GM19043 (cell line): ENCODE results near the gene SP7.
A peak's percentile ranks its signal among the peaks of the same experiment; 100 is the strongest.
"Not testable (repeated sequence)": the region's sequence is repeated elsewhere in the genome, so short reads cannot be mapped to it uniquely, and the experiment has no call there.

ENCODE experiments used
- ATAC-seq: cut with Tn5 transposase; IDR thresholded peaks from one replicate; pipeline ENCODE4 v1.9.1; 2021; ENCODE audit warnings: low read depth; ENCODE audit not compliant: unreplicated experiment

SP7 gene

GRCh38 chr12:53324779-53325510, 11.2 kb downstream of the SP7 start:
- ATAC-seq: peak; percentile 58

GRCh38 chr12:53324113-53324778, 11.9 kb downstream of the SP7 start:
- ATAC-seq: peak; percentile 34

- ATAC-seq: no peak
These were observed 15.6 kb downstream of the SP7 start for GRCh38 chr12:53320352-53321195.

- no peak for ATAC-seq
These were observed 22.2 kb downstream of the SP7 start for GRCh38 chr12:53313996-53314395.

GRCh38 chr12:53308276-53308675, 27.9 kb downstream of the SP7 start:
- no peak for ATAC-seq

GRCh38 chr12:53306826-53307225, 29.3 kb downstream of the SP7 start:
- no peak for ATAC-seq

GRCh38 chr12:53302903-53303302, 33.3 kb downstream of the SP7 start:
- ATAC-seq: no peak

- no peak for ATAC-seq
These were observed 36.0 kb downstream of the SP7 start for GRCh38 chr12:53300187-53300586.

GRCh38 chr12:53299454-53300180, 36.5 kb downstream of the SP7 start, which contains the start of gene MYG1:
Gene MYG1 (plus strand): TSS chr12:53299695. CDS start chr12:53299738, 43 bp downstream.
- peak; percentile 70 for ATAC-seq

- no peak for ATAC-seq
These were observed 37.1 kb downstream of the SP7 start for GRCh38 chr12:53299101-53299453.

GRCh38 chr12:53298164-53298563, 38.0 kb downstream of the SP7 start:
- ATAC-seq: no peak

- ATAC-seq: not testable (repeated sequence)
These were observed 39.0 kb downstream of the SP7 start for GRCh38 chr12:53297106-53297505.

GRCh38 chr12:53295891-53296219, 40.3 kb downstream of the SP7 start:
- ATAC-seq: no peak

GRCh38 chr12:53295070-53295890, 40.9 kb downstream of the SP7 start, which contains the start of gene PFDN5:
Gene PFDN5 (plus strand): TSS chr12:53295542. CDS start chr12:53295568, 26 bp downstream.
- peak; percentile 86 for ATAC-seq

GRCh38 chr12:53292426-53292825, 43.7 kb downstream of the SP7 start:
- ATAC-seq: no peak

- ATAC-seq: no peak
These were observed 45.5 kb downstream of the SP7 start for GRCh38 chr12:53290661-53291060.

GRCh38 chr12:53289891-53290290, 46.3 kb downstream of the SP7 start:
- no peak for ATAC-seq

GRCh38 chr12:53288322-53288721, 47.8 kb downstream of the SP7 start:
- ATAC-seq: no peak

- ATAC-seq: no peak
These were observed 48.4 kb downstream of the SP7 start for GRCh38 chr12:53287741-53288216.

- ATAC-seq: no peak
These were observed 49.7 kb downstream of the SP7 start for GRCh38 chr12:53286448-53286847.
